GM10266 (cell line): ENCODE measurements around the gene DDA1.

Experiments
- DNase-seq: peaks from one replicate; pipeline ENCODE4 v3.0.0; 2012; ENCODE audit errors: extremely low spot score
- TF ChIP-seq, protein P1 (sequence below): IDR thresholded peaks from 2 replicates; pipeline ENCODE4 v1.5.1; 2012; ENCODE audit warnings: mild to moderate bottlenecking, low read depth; ENCODE audit not compliant: control insufficient read depth, insufficient read depth; ENCODE audit errors: missing control alignments

Gene DDA1

DNA sequence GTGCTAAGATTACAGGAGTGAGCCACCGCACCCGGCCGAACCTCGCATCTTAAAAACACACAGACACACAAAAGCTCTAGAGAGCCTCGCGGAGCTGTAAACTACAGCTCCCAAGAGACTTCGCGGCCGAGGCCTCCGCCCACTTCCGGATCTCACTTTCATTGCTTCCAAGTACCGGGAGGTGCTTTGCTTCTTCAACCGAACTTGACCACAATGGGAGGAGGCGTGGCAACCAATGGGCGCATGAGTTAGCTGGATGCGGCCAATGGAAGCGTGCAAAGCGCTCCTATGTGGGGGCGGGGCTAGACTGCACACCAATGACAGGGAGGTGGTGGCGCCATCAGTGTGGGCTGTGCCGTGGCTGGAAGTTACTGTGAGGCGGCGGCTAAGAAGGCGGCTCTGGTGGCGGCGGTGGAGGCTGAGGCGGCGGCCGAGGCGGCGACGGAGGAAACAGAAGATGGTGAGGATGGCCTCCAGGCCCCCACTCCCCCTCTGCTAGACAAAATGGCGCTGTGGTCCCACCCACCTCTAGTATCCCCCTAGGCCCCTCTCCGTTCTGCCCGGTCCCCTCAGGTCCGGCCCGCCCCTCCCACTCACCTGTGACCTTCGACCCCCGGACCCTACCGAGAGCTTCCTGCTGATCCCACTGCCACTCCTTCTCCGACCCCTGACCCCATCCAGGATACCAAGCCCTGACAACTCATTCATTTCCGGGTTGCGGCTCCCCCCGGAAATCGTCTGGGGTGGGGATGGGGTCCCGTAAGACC lies at the start of gene DDA1:
DDA1 (plus strand) TSS at position 366 of the 767 bp plus-strand sequence; CDS start at position 458, 92 bp downstream.
- TF ChIP-seq, protein P1, sequence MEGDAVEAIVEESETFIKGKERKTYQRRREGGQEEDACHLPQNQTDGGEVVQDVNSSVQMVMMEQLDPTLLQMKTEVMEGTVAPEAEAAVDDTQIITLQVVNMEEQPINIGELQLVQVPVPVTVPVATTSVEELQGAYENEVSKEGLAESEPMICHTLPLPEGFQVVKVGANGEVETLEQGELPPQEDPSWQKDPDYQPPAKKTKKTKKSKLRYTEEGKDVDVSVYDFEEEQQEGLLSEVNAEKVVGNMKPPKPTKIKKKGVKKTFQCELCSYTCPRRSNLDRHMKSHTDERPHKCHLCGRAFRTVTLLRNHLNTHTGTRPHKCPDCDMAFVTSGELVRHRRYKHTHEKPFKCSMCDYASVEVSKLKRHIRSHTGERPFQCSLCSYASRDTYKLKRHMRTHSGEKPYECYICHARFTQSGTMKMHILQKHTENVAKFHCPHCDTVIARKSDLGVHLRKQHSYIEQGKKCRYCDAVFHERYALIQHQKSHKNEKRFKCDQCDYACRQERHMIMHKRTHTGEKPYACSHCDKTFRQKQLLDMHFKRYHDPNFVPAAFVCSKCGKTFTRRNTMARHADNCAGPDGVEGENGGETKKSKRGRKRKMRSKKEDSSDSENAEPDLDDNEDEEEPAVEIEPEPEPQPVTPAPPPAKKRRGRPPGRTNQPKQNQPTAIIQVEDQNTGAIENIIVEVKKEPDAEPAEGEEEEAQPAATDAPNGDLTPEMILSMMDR = no peak
- peak; percentile 97 for DNase-seq

DNA sequence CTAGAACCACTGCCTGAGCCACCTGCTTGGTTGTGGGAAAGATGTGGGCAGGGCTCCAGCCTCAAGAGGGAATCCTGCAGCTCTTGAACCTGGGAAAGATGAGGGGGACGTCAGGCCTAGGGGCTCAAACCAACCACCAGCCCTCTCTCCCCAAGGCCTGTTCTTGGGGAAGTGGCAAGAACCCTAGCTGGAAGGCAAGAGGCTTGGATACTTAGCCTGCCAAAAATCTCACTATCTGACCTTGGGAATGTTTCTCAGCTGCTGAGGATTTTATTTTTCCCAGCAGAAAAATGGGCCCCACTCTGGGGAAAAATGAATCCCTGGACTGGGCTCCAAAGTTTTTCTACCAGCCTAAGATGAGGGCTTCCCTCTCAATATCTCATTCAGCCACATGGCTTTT lies 49.4 kb upstream of the DDA1 start:
- DNase-seq = no peak
- TF ChIP-seq, protein P1 = no peak

DNA sequence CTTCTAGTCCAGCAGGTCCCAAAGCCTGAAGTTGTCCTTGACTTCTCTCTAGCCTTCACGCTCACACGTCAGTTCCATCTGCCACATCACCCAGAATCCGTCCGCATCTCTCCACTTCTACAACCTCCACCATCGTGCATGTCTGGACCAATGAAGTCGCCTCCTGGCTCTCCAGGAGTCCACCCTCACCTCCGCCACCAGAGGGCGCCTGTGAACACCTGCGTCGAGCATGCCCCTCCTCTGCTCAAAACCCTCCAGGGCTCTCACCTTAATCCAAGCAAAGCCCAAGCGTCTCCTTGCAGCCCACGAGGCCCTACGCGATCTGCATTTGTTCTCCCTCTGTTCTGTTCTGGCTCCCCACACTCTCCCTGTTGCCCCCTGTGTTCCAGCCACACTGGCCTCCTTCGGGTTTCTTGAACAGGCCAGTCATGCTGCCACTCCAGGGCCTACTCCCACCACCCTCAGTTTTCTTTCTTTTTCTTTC lies 48.5 kb upstream of the DDA1 start:
- peak; percentile 91 for DNase-seq
- TF ChIP-seq, protein P1 = peak; percentile 95

DNA sequence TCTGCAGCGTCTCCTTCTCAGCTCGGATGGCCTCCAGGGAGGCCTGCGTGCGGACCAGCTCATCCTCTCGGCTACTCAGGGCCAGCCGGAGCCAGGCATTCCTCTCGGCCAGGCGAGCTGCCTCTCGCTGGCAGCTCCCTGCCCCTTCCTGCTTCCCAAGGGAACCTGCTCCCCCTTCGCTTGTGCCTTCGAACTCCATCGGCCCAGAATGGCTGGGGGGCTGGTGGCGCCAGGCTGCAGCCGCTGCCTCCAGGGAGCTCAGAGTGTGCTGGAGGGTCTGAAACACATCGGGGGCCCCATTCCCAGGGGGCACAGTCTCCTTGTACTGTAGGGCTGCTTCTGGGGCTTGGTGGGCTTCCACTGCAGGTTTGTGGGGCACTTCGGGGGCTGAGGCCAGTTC lies 46.8 kb upstream of the DDA1 start:
- TF ChIP-seq, protein P1 = no peak
- no peak for DNase-seq

DNA sequence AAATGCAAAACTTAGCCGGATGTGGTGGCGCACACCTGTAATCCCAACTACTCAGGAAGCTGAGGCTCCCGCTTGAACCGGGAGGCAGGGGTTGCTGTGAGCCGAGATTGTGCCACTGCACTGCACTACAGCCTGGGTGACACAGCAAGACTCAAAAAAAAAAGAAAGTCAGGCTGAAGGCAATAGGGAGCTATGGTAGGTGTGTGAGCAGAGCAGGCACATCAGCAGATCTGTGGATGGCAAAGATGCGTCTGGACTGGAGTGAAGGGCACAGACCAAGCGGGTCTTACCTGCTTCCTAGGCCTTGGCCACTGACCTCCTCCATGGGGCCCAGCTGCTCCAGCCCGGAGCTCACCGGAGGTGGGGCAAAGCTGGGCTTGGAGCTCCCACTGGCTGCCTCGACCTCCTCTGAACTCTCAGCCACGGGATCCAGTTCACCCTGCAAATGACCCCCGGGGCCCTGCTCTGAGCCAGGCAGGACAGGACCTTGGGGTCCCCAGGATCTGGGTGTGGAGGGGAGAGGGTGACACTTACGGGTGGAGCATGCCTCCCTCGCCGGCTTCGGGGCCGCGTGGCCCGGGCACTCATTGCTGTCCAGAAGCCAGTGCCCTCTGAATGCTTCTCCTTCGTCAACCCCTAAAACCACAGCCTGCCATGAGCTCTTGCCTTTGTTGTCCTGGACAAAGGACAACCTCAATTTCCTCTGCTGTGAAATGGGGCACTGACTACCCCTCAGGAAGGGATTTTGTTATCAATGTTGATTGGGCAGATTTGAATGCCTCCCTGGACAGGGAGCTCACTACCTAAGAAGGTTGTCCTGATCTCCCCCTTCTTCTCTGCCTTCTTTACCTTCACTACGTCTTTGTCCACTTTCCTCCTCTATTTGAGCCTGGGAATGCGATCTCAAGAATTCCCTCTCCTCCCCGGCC lies 45.4 kb upstream of the DDA1 start:
- TF ChIP-seq, protein P1 = no peak
- no peak for DNase-seq

DNA sequence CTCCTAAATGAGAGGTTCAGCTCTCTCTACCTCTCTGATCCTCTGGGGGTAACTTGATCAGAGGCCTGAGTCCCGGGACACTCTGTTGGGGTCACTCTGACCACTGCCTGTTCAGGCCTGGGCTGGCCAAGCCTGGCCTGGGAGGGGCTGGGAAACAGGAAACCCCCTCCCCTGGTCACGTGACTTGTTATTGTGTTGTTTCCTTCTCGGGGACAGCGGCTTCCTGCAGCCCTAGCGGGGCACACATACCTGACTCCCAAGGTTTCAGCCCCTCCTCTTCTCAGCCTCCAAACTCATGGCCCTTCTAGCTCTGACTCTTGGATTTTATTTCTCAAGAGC lies 44.8 kb upstream of the DDA1 start, which contains the start of gene USHBP1:
USHBP1 (minus strand) TSS at position 105 of the 339 bp plus-strand sequence. CDS start 446 bp downstream, outside the sequence.
- TF ChIP-seq, protein P1 = no peak
- no peak for DNase-seq

DNA sequence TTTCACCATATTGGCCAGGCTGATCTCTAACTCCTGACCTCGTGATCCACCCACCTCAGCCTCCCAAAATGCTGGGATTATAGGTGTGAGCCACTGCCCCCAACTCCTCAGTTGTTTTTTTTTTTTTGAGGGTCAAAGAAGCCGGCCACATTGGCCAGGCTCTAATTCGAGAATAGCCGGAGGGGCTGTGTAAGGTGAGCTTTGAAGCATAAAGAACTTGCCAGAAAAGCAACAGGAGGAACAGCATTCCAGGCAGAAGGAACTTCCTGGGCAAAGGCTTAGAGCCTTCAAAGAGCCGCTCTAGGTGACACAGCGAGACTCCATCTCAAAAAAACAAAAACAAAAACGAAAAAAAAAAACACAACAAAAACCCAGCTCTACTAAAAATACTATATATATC lies 43.3 kb upstream of the DDA1 start:
- TF ChIP-seq, protein P1 = no peak
- no peak for DNase-seq
